ENCODE results near the gene PHF2.

PHF2 gene

GRCh38 chr9:93709600-93710369 lies 133.4 kb downstream of the PHF2 start:
- no peak for DNase-seq (ENCODE audit: insufficient read length, low spot score)
- TF ChIP-seq CTCF (IDR thresholded peaks at IDR 0.05; ENCODE audit: insufficient read depth, missing control alignments) = no peak
- FAIRE-seq = no peak

- FAIRE-seq = no peak
Observed at GRCh38 chr9:93710370-93710723, 134.0 kb downstream of the PHF2 start.

GRCh38 chr9:93711002-93711401 lies 134.6 kb downstream of the PHF2 start:
- no peak for FAIRE-seq
- DNase-seq (ENCODE audit: insufficient read length, low spot score) = no peak
- no peak for TF ChIP-seq CTCF (IDR thresholded peaks at IDR 0.05; ENCODE audit: insufficient read depth, missing control alignments)

More at GRCh38 chr9:93710370-93710723, 134.0 kb downstream of the PHF2 start:
- no peak for TF ChIP-seq CTCF (IDR thresholded peaks at IDR 0.05; ENCODE audit: insufficient read depth, missing control alignments)
- no peak for DNase-seq (ENCODE audit: insufficient read length, low spot score)

- FAIRE-seq (no peak), DNase-seq (ENCODE audit: insufficient read length, low spot score) (no peak)
- no peak for TF ChIP-seq CTCF (IDR thresholded peaks at IDR 0.05; ENCODE audit: insufficient read depth, missing control alignments)
Observed at GRCh38 chr9:93712896-93713295, 136.5 kb downstream of the PHF2 start.

GRCh38 chr9:93713716-93714115 lies 137.3 kb downstream of the PHF2 start:
- DNase-seq (ENCODE audit: insufficient read length, low spot score) (no peak), FAIRE-seq (no peak)
- TF ChIP-seq CTCF (IDR thresholded peaks at IDR 0.05; ENCODE audit: insufficient read depth, missing control alignments) = no peak

DNA sequence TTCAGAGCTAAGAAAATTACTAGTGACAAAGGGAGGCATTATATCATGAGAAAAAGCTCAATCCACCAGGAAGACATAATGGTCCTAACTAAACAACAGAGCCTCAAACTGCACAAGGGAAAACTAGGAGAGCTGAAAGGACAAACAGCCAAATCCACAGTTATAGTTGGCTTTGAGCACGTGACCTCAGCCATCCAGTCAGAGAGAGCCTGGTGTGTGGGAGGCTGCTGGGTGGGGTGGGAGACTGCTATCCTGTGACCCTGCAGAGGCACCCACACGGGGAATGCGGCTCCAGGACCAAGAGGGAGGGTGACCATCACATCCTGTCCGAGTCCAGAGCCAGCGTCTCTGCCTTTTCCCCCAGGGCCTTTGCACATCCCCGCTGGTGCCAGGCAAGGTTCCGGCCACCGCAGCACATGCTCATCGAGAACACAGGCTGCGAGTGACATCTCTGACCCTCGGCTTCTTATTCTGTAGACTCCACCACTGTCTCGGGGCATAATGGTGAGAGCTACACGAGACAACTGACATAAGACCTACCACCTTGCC lies 145.1 kb downstream of the PHF2 start:
- no peak for TF ChIP-seq CTCF (IDR thresholded peaks at IDR 0.05; ENCODE audit: insufficient read depth, missing control alignments)
- no peak for FAIRE-seq
- no peak for DNase-seq (ENCODE audit: insufficient read length, low spot score)

DNA sequence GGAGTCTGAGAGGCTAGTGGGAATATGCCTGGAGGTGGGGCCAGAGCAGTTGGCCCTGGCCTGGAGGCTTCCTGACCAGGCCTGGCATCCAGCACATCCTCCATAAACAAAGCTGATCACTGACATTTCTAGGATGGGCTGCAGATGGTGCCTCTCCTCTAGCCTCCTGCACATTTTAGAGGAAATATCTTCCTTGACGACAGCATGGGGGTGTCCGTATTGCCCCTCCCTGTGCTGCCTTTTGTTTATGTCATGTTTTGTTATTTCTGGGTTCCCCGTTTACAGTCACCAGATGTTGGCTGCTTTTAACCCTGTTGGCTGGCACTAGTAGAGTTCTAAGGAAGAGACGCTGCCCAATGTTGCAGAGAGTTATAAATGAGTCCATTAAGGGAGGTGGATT lies 148.5 kb downstream of the PHF2 start:
- FAIRE-seq = no peak
- no peak for TF ChIP-seq CTCF (IDR thresholded peaks at IDR 0.05; ENCODE audit: insufficient read depth, missing control alignments)
- DNase-seq (ENCODE audit: insufficient read length, low spot score) = no peak

Data from D721Med (cell line).